Natural killer cell (primary cell): Measurements from ENCODE around the gene HTT-AS. TPM values are rescaled to one million over a fixed set of nuclear protein-coding genes. Genes with fewer than 3 reads are reported as not detected.
A peak's percentile ranks its signal among the peaks of the same experiment; 100 is the strongest.

ENCODE experiments used
- ATAC-seq, 3 donors: fragments of 150-1000 bp in 2 of 3; fragments of 200-7000 bp in 1 of 3; cut with Tn5 transposase; 1 replicate in 1 of 3; 2 replicates in 2 of 3; pipeline ENCODE4 v1.10.0; 2021; ENCODE audit warnings: mild to moderate bottlenecking in 2 of 3, moderate library complexity in 2 of 3
- DNase-seq, 2 donors: peaks; one replicate each; pipeline versions ENCODE4 v3.0.0 to v3.0.0-alpha.2; 2013 to 2021; ENCODE audit warnings: mixed read lengths in 1 of 2
- H3K27ac ChIP-seq: one replicate; pipeline ENCODE4 v1.5.1; 2013; ENCODE audit warnings: mild to moderate bottlenecking, low read length
- H3K27me3 ChIP-seq: one replicate; pipeline ENCODE4 v1.6.1; 2013; ENCODE audit warnings: low read length; ENCODE audit not compliant: control insufficient read depth, insufficient read depth
- H3K36me3 ChIP-seq: one replicate; pipeline ENCODE4 v1.6.1; 2013; ENCODE audit warnings: low read length; ENCODE audit not compliant: control insufficient read depth, insufficient read depth
- H3K4me1 ChIP-seq: one replicate; pipeline ENCODE4 v1.6.1; 2013; ENCODE audit warnings: low read length; ENCODE audit not compliant: control insufficient read depth, insufficient read depth
- H3K4me3 ChIP-seq: one replicate; pipeline ENCODE4 v1.5.1; 2013; ENCODE audit warnings: low read length
- H3K9me3 ChIP-seq: one replicate; pipeline ENCODE4 v1.6.1; 2013; ENCODE audit warnings: low read length; ENCODE audit not compliant: control insufficient read depth, insufficient read depth
- H3K27ac Mint-ChIP-seq, 2 donors: one replicate each; pipeline ENCODE4 v1.8.0; 2022; ENCODE audit warnings: mild to moderate bottlenecking in 2 of 2, mixed read lengths in 2 of 2, moderate library complexity in 1 of 2
- H3K27me3 Mint-ChIP-seq, 2 donors: one replicate each; pipeline ENCODE4 v1.8.0; 2022; ENCODE audit warnings: low read depth in 2 of 2, mixed read lengths in 2 of 2
- H3K36me3 Mint-ChIP-seq: one replicate; pipeline ENCODE4 v1.8.0; 2022; ENCODE audit warnings: mixed read lengths
- H3K4me1 Mint-ChIP-seq, 2 donors: one replicate each; pipeline ENCODE4 v1.8.0; 2022; ENCODE audit warnings: mixed read lengths in 2 of 2
- H3K4me3 Mint-ChIP-seq: one replicate; pipeline ENCODE4 v1.8.0; 2022; ENCODE audit warnings: mild to moderate bottlenecking, moderate library complexity, mixed read lengths
- H3K9me3 Mint-ChIP-seq, 2 donors: one replicate each; pipeline ENCODE4 v1.8.0; 2022; ENCODE audit warnings: mixed read lengths in 2 of 2
- CTCF ChIP-seq: fragments of 200-600 bp; IDR thresholded peaks from one replicate; pipeline ENCODE4 v1.8.0; 2022; ENCODE audit warnings: antibody characterized with exemption
- WGBS: methylation state at CpG from one replicate; pipeline ENCODE4 v1.1.7; 2013; ENCODE audit warnings: missing lambda C conversion rate; ENCODE audit not compliant: insufficient coverage; 5-methylcytosine and 5-hydroxymethylcytosine counted together
- intact Hi-C: fragments of 100-400 bp; cut with micrococcal nuclease; formaldehyde crosslinking; loops from one replicate; pipeline ENCODE4 v1.14.2; 2022
- total RNA-seq, 4 donors: library from RNA; stranded (reverse); fragments of 120-200 nt in 1 of 4; gene quantifications; one replicate each; pipeline versions ENCODE4 v1.2.3 to v1.2.4, GENCODE V29; 2013 to 2022

Gene HTT-AS
- total RNA-seq, 3 donors from 2014 or later (not counting 1 experiment from before 2014, with no cell fraction given): not detected

- Mint-ChIP-seq H3K9me3 (no peaks in the 10 kb centered on the region), H3K27ac (peak overlapping the region in 1 of 2 donors; percentile 7), H3K27me3 (no peaks in the 10 kb centered on the region), H3K4me1 (peaks cover 0 to 9% of the 10 kb centered on the region in 2 donors), H3K36me3 (no peaks in the 10 kb centered on the region), H3K4me3 (no peak overlapping the region)
- Histone ChIP-seq H3K4me3 (no peak overlapping the region), H3K27me3 (no peaks in the 10 kb centered on the region), H3K36me3 (peaks cover 29% of the 10 kb centered on the region), H3K4me1 (no peaks in the 10 kb centered on the region), H3K27ac (no peak overlapping the region), H3K9me3 (no peaks in the 10 kb centered on the region)
- TF ChIP-seq CTCF: no peak
- DNase-seq (no peak), ATAC-seq (no peak)
- 79% methylated on average over 5 of the region's 5 CpGs for WGBS
- intact Hi-C loops: no loop called here
These were observed 17.1 kb upstream of the HTT-AS start for GRCh38 chr4:3091464-3091863.

GRCh38 chr4:3087115-3087797 is 12.9 kb upstream of the HTT-AS start:
- ATAC-seq: no peak
- intact Hi-C loops: no loop called here
- Histone ChIP-seq H3K36me3 (peaks cover 25% of the 10 kb centered on the region), H3K4me1 (no peaks in the 10 kb centered on the region), H3K27me3 (no peaks in the 10 kb centered on the region), H3K9me3 (no peaks in the 10 kb centered on the region), H3K27ac (no peak overlapping the region), H3K4me3 (no peak overlapping the region)
- Mint-ChIP-seq H3K4me1 (peaks cover 13 to 24% of the 10 kb centered on the region in 2 donors), H3K36me3 (no peaks in the 10 kb centered on the region), H3K27me3 (no peaks in the 10 kb centered on the region), H3K4me3 (no peak overlapping the region), H3K27ac (no peak overlapping the region), H3K9me3 (no peaks in the 10 kb centered on the region)
- no peak for TF ChIP-seq CTCF
- WGBS: 98% methylated on average over 2 of the region's 4 CpGs
- no peak for DNase-seq

GRCh38 chr4:3085948-3086670 is 11.8 kb upstream of the HTT-AS start:
- H3K27ac ChIP-seq: no peak overlapping the region
- WGBS: 93% methylated on average over 10 of the region's 10 CpGs
- H3K27ac Mint-ChIP-seq: peak overlapping the region in 1 of 2 donors; percentile 9
- no peak overlapping the region for H3K4me3 Mint-ChIP-seq
- no peak overlapping the region for H3K4me3 ChIP-seq
- no peaks in the 10 kb centered on the region for H3K27me3 Mint-ChIP-seq
- no peaks in the 10 kb centered on the region for H3K36me3 Mint-ChIP-seq
- no peaks in the 10 kb centered on the region for H3K4me1 ChIP-seq
- H3K9me3 ChIP-seq: no peaks in the 10 kb centered on the region
- intact Hi-C loops: no loop called here
- H3K36me3 ChIP-seq: peaks cover 25% of the 10 kb centered on the region
- no peak for TF ChIP-seq CTCF
- no peaks in the 10 kb centered on the region for H3K27me3 ChIP-seq
- H3K9me3 Mint-ChIP-seq: no peaks in the 10 kb centered on the region
- ATAC-seq (no peak), DNase-seq (no peak)
- H3K4me1 Mint-ChIP-seq: peaks cover 13 to 24% of the 10 kb centered on the region in 2 donors
